Activated effector memory CD4-positive, alpha-beta T cell treated with anti-CD3 and anti-CD28 coated beads, Interleukin-2, amount 50 U/mL, for 16 hours (primary cell): ENCODE measurements around the gene SYN1.
"Not testable (repeated sequence)": the region's sequence is repeated elsewhere in the genome, so short reads cannot be mapped to it uniquely, and the experiment has no call there.

ENCODE experiments used
- DNase-seq: peaks from one replicate; pipeline ENCODE4 v3.0.0-alpha.2; 2020

The SYN1 gene

DNA sequence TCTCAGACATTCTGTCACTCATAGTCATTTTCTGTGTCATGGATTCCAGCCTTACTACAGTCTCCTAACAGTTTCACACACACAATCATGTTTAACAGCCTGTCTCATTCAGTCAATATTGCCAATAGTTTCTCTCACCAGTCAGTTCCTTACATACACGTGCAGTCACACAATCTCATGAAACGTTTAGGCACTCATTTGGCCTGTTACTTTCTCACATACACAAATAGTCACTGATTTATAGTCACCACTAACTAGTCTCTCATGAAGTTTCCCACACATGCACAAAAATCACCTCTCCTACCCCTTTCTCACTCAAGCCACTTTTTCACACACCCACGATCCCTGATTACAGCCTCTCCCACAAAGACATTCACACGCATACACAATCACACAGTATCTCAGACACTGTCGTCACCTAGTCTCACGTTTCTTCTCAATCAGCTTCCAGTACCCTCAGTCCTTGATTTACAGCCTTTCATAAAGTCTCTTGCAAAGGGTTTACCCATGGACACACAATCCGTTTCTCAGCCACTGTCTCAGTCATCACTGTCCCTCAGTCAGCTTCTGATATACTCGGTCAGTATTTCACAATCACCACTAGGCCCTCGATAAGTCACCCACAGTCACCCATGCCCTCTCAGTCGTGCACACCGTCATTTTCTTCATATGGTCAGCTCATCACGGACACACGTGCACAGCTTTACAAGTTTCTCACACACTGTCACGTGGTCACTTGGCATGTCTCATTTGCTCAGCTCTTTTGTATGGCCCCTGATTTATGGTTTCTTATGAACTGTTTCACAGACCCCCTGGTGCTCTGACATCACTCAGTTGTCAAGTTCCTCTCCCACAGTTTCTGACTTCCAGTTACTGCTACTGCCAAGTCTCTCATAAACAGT lies 14.3 kb upstream of the SYN1 start:
- no peak for DNase-seq

DNA sequence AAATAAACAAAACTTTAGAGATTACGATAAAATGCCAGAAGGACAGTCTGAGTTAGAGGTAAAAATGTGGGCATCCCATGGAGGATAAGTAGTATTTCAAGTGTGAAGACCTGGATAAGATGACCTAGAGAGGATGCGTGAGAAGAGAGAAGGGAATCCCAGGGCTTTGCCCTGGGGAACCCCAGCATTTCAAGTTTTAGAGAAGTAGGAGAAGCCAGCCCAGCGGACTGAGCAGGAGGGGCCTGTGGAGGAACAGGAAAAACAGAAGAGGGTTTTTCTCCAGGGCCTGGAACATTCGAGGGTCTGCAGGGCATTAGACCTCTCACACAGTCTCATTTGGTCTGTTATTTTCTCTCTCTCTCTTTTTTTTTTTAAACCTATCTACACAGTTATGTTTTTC lies 13.0 kb upstream of the SYN1 start:
- DNase-seq, result no peak

DNA sequence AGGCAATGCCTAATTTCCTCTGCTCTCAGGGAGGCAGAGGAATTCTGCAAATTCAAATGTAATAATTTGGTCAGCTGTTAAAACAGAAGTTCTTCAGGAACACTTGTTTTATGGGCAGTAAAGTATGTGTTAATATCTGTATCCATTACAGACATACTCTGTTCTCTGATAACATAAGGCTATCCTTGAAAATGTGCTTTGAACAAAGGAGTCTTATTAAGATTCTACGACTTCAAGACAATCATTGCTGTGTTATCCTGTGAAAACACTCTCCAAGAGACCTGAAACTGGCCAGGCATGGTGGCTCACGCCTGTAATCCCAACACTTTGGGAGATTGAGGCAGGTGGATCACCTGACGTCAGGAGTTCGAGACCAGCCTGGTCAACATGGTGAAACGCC lies 12.0 kb upstream of the SYN1 start:
- no peak for DNase-seq

DNA sequence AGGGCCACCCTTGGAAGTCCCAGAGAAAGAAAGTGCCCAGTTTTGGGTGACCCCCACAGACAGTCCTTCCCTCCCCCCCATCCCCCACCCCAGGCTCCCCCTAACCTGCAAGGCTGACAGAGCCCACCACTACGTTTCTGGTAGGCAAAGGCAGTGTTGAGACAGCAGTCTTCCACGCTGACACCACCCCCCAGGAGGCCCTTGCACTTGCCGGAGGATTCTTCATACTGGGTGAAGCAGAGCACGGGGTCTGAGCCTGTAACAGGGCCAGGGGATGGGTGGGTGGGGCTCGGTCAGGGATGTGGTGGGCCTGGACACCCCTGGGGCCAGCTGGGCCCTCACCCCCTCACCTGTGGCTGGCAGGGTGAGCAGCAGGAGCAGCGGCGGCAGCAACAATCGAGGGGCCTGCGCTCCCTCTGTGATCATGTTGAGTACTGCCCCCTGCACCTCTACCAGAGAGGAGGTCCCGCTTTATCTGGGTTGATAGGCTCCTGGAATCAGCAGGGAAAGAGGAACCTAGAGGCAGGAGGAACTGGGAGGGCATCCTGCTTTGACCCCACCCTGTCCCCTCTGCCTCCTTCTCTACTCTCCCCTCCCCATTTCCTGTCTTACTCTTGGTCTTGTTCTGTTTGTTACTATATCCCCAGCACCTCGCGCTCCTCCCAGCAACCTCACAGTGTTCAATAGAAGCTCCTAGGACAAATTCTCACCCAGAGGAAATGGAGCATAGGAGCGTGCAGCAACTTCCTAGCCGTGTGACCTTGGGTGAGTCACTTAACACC lies 10.0 kb upstream of the SYN1 start, which contains the start of gene CFP:
Gene CFP, minus strand, starts transcription at position 512 of the 782 bp plus-strand sequence. Its CDS starts 86 bp downstream, at position 426.
- DNase-seq, result no peak

DNA sequence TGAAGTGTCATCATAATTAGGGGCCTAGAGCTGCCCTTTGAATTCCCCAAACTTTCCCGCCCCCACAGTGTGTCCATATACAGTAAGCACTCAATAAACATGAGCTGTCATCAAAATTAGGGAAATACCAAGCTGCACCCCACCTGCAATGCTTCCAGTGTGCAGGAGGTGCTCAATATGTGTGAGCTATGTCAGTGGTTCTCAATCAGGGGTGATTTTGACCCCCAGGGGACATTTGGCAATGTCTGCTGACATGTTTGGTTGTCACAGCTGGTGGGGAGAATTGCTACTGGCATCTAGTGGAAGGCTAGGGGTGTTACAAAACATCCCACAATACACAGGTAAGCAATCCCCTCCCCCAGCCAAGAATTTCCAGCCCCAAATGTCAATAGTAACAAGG lies 9.3 kb upstream of the SYN1 start:
- no peak for DNase-seq

DNA sequence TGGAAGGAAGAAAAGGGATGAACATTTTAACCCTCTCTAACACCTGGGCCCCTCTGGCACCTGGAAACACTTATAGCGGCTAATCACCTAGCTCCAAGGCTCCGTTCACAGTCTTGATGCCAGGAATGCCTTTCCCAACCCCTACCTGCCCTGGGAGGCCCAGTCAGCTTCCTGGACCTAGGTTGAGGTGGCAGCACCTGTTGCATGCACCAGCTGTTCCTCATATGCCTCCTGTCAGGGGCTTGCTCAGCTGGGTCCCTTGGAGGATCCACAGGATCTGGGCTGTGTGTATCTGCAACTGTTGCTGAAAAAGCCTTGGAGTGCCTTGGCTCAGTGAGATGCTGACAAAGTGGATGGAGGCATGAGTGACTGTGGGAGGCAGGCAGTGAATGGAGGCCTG lies 5.7 kb upstream of the SYN1 start:
- no peak for DNase-seq

DNA sequence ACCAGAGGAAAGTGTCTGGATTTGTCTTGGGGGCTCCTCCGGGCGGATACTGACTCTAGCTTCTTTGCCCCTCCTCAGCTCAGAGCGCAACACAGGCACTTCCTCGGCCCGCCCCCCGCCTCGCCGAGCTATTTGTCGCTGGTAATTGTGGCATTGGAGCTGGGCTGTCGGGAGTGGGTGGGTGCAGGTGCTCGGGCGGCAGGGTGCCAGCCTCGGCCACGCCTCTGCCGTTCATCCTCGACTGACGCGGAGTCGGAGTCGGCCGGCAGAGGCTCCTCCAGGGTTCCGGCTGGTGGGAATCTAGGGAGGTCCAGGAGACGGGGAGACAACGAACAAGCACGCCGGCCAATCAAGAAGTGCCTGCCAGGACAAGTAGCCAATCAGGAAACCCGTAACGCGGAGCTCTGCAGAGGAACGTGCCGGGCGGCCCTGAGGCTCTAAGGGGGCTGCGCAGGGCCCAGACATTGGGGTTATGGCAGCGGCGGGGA lies 3.9 kb upstream of the SYN1 start:
- peak; percentile 73 for DNase-seq

DNA sequence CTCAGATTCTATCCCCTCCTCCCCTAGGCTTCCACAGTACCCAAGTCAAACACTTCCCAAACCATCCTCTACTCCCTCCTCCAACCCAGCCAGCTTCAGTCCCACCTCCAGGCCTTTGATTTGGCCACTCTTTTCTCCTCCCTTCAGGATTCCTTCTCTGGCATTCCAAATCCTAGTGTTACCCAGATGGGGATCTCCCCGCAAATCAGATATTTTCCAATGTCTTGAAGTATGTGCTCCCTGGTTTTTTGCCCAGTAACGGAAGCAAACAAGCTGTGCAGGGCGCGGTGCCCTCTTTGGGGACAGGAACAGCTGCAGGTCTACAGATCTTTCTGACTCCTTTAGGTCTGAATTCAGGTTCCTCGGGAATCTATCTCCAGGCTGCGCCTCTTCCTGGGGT lies 2.2 kb upstream of the SYN1 start:
- DNase-seq, result no peak

DNA sequence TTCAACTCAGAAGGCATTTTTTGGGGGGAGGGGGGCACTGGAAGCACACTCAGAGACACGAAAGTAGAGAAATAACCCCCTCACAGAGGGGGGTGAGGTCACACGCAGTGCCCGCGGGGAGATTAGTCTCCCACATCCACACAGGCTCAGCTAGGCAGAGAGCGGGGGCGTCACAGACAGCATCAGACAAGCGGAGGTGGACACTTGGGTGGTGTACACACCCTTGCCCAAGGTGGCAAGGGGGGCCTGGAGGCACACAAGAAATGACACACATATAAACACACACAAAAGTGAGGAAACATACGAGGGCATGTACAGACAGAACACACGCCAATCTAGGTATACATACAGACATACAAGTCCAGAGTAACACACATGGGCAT lies 637 bp upstream of the SYN1 start:
- no peak for DNase-seq

DNA sequence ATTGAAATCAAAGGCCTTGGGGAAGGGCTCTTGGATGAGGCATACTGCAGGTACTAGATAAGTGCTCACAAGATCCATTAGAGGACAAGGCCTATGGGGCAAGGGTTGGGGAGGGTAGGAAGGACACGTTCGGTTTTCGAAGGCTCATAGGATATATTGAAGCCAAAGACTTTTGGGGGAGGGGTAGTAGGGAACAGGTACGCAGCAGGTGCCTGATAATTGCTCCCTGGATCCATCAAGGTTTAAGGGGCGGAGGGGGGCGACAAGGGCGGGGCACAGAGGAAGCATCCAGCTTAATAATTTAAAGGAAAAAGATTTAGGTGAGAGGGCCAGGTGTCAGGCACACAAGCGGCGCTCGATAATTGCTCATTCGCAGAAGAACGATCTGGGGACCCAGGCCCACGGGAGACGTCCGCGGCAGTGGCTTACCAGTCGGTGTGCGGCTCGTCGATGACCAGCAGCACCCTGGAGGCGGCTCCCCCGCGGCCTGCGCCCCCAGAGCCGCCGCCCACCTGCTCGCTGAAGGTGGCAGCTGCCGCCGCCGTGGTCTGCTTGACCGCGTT lies 653 bp downstream of the SYN1 start:
- no peak for DNase-seq

DNA sequence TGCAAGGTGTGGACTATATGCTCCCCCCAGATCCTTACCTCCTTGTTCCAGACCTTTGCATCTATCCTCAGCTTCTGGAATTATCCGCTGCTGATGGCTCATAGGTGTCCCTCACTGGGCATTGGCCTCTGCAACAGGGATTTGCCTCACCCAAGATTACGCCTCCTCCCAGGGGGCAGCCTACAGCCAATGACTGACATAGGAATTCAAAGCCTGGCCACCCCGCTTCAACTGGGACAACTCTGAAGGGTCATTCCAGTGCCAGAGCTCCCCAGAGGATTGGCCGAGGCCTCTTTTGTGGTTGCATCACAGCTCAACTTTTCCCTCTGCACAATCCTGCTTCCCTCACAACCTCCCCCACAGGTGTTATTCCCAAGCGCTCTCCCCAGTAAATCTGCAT lies 5.0 kb downstream of the SYN1 start:
- no peak for DNase-seq

DNA sequence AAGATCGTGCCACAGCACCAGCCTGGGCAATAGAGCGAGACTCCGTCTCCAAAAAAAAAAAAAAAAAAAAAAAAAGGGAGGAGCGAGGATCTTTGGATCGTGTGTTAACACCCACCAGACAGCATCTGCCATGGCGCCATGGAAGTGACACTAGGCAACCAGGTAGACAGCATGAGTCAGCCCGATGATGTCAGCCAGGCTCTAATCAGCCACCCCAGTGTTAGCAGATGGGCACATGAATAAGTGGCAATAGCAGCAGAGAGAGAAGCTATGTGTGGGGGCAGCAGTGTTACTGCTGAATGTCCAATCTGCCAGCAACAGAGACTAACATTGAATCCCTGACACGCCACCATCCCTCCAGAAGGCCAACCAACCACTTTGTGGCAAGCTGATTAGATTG lies 6.6 kb downstream of the SYN1 start:
- no peak for DNase-seq

DNA sequence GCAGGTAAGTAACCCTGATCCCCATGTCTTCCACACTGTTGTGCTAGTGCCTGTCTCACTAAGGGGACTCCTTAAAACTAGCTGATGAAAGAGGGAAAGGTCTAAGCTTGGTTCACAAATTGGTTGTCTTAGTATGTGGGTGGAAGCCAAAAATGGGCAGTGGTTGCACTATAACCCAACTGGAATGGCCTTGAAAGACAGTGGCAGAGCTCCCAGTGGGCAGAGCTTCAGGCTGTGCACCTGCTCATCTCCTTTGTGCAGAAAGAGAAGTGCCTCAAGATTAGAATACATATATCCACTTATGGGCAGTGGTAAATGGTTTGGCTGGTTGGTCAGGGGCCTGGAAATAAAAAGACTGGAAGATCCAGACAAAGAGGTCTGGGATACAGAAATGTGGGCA lies 7.2 kb downstream of the SYN1 start:
- DNase-seq, result no peak

DNA sequence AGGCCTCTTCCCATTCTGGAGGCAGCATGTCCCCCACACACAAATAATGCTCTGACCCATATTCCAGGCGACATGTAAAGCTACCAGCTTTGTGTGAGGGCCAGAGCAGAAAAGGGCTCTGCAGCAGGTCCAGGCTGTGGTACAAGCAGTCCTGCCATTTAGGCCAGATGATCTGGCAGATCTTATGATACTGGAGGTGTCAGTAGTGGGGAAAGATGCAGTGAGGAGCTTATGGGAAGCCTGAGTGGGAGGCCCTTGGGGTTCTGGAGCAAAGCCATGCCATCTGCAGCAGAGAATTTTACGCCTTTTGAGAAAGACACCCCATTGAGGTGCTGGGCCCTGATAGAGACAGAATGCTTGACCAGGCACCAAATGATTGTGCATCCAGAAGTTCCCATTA lies 7.7 kb downstream of the SYN1 start:
- no peak for DNase-seq

DNA sequence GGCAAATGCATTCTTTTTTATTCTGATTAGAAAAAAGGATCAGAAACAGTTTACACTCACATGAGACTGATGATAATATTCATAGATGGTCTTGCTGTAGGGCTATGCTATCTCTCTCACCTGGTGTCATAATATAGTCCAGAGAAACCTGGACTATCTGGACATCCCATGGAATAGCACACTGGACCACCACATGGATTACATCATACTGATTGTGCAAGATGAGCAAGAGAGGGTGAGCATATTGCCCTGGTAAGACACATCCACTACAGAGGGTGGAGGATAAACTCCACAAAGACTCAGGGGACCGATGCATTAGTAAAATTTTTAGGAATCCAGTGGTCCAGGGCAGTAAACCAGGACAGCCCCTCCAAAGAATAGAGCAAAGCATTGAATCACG lies 8.2 kb downstream of the SYN1 start:
- DNase-seq, result no peak

DNA sequence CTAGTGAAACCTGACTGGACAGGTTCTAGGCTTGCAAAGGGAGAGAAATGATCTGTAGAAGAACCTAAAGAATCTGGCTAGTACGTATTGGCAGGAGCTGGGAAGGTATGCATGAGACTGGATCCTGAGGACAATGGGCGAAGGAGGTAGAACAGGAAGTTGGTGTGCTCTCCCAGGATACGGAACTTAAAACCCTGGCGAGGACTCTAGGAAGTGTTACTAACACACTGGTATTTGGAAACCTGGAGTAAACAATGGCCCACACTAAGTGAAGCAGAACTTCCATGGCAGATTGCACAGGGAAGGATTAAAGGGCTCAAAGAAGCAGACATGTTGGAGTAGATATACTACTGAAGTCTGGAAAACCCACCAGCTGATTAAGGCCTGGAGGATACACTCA lies 9.1 kb downstream of the SYN1 start:
- DNase-seq, result no peak

DNA sequence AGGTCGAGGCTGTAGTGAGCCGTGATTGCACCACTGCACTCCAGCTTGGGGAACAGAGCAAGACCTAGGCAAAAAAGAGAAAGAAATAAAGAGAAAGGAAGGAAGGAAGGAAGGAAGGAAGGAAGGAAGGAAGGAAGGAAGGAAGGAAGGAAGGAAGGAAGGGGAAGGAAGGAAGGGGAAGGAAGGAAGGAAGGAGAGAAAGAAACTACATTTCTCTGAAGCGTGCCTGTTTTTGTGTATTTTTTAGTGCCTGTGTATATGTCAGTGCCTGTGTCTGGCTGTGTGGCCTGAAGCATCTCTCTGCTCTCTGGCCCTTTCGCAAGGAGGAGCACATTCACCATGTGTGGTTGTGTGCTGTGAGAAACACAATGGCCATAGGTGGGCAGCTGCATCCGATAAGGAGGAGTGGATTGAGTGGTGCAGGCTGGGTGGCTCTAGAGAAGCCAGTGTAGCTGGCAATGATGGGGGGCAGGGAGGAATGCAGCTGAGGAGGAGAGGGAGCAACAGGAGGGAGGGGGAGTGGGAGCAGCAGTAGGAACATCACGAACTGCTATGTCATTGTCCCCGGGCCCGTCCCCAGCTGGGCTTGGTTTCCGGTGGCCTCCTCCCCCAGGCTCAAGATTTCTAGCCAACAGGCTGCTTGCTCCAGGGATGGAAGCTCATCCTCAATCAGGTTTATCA lies 11.4 kb downstream of the SYN1 start:
- no peak for DNase-seq

DNA sequence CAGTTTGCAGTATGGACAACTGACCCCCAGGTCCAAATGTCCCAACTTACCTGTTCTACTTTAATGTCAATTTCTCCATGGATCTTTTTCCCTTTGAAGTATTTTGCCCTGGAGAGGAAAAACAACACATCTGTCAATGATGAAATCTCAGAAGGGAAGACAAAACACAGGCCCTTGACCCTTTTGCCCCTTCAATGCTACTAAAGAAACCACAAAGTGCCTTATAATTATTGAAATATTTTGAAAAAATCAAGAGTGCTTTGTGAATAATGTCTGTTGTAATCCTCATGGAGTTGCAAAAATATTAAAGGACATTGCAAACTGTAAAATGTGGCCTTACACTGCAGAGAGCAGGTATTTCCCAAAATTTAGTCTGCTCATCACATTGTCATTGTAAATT lies 12.6 kb downstream of the SYN1 start:
- no peak for DNase-seq

DNA sequence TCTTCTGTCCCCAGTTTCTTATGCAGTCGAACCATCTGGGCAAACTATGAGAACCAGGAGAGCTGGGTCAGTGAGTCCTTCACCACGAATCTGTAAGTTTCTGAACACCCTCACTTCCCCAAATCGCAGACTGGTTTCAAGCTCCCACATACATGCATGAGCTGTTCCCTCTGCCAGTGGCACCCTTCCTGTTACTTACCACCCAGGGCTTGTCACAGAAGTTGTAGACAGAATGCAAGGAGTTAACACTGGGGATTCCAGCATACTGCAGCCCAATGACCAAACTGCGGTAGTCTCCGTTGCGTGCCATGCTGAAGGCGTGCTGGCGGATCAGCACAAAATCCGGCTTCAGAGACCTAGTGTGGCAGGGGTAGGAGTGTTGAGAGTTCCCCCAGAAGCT lies 14.6 kb downstream of the SYN1 start:
- no peak for DNase-seq

DNA sequence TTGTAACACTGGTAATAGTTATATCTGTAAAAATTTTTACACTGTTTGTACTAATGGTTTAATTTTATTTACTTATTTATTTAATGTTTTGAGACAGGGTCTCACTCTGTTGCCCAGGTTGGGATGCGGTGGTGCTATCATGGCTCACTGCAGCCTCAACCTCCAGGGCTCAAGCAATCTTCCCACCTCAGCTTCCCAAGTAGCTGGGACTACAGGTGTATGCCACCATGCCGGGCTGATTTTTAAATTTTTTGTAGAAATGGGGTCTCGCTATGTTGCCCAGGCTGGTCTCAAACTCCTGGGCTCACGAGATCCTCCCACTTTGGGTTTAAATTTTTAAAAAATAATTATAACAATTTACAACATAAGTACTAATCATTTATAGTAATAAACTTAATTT lies 16.5 kb downstream of the SYN1 start:
- not testable (repeated sequence) for DNase-seq

DNA sequence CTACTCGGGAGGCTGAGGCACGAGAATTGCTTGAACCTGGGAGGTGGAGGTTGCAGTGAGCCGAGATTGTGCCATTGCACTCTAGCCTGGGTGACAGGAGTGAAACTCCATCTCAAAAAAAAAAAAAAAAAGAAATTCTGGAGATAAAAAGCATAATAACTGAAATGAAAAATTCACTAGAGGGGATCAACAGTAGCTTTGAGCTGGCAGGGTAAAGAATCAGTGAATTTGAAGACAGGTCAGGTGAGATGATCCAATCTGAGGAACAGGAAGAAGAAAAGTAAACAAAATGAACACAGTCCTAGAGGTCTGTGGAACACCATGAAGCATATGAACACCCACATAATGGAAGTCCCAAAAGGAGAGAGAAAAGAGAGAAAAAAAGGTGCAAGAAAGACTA lies 22.4 kb downstream of the SYN1 start:
- no peak for DNase-seq

DNA sequence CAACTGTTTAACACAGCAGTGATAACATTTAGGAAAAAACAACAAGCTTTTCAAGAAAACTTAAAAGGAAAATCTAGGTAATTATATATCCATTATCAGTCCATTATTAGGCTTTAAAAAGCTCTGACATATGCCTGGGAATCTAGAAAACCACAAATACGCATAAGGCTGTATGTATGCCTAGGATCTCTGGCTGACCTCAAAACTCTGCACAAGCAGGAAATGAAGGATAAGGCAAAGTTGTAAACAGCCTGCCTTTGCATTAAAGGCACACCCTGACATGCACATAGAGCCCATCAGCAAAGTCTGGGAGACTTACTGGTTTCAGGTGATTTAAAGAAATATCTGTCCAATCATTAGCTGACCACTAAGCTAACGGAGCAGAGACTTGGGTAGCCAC lies 23.4 kb downstream of the SYN1 start:
- DNase-seq, result no peak

DNA sequence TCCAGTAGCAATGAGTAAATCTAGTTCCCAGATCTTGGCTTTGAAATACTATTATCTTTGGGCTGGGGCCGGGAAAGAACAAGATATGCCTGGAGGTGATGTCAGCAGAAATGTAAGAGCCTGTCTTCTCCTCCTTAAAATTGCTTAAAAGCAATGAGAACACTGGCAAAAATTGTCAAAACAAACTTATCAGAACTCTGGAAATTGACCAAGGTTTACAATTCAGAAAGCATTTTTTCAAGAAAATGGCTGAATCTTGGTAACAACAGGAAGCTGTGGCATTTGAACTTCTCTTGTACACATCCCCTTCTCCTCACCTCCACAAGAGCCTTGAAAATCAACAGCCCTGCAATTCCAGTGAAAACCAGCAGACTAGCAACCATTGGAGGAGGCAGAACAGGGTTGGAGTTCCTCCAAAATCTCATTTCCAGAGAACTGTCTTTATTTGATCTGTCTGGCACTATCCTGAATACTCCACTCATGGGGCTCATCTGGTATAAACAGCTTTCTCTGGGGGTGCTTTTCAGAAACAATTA lies 23.9 kb downstream of the SYN1 start:
- DNase-seq, result no peak
